GM12878 (cell line): ENCODE measurements around the gene TMEM184C. TPM values are rescaled to one million over a fixed set of nuclear protein-coding genes. Genes with fewer than 3 reads are reported as not detected.

ENCODE experiments used
- BHLHE40 ChIP-seq, 2 experiments: fragments of 450-650 bp in 1 of 2; IDR thresholded peaks; 2 replicates each; pipeline ENCODE4 v1.6.1; 2011 to 2017; ENCODE audit warnings: low read depth in 2 of 2, borderline replicate concordance in 1 of 2, improper control_type of control experiment in 1 of 2, low read length in 1 of 2, mild to moderate bottlenecking in 1 of 2
- CHD1 ChIP-seq: IDR thresholded peaks from 2 replicates; pipeline ENCODE4 v1.6.1; 2012; ENCODE audit warnings: low read depth, low read length, improper control_type of control experiment
- FOS ChIP-seq: IDR thresholded peaks from 3 replicates; pipeline ENCODE4 v1.6.1; 2011; ENCODE audit warnings: borderline replicate concordance; ENCODE audit not compliant: insufficient read length; ENCODE audit errors: extremely low read depth
- FOXM1 ChIP-seq: IDR thresholded peaks from 2 replicates; pipeline ENCODE4 v1.6.1; 2012; ENCODE audit warnings: low read depth, mild to moderate bottlenecking, inconsistent platforms, low read length, moderate library complexity
- HDAC6 ChIP-seq: fragments of 200-600 bp; sonication (generic); IDR thresholded peaks from one replicate; pipeline ENCODE4 v1.8.0; 2017; ENCODE audit warnings: antibody characterized with exemption; ENCODE audit not compliant: unreplicated experiment
- MEF2A ChIP-seq: IDR thresholded peaks from 2 replicates; pipeline ENCODE4 v1.6.1; 2011; ENCODE audit warnings: low read depth, mild to moderate bottlenecking, low read length, moderate library complexity; ENCODE audit not compliant: insufficient read depth
- NFYA ChIP-seq: IDR thresholded peaks from 2 replicates; pipeline ENCODE4 v1.6.1; 2011; ENCODE audit warnings: low read depth, mild to moderate bottlenecking, low read length, improper control_type of control experiment, borderline replicate concordance
- NRF1 ChIP-seq: conservative IDR thresholded peaks from 2 replicates; pipeline ENCODE4 v1.6.1; 2011; ENCODE audit warnings: mild to moderate bottlenecking, low read depth, low read length, improper control_type of control experiment
- PAX8 ChIP-seq: fragments of 450-650 bp; IDR thresholded peaks from 2 replicates; pipeline ENCODE4 v1.6.1; 2017; ENCODE audit warnings: mild to moderate bottlenecking, moderate library complexity
- RFX5 ChIP-seq: IDR thresholded peaks from 2 replicates; pipeline ENCODE4 v1.6.1; 2011; ENCODE audit warnings: low read depth, low read length, improper control_type of control experiment
- SMAD1 ChIP-seq: fragments of 450-650 bp; IDR thresholded peaks from 2 replicates; pipeline ENCODE4 v1.6.1; 2018; ENCODE audit warnings: mild to moderate bottlenecking, low read depth; ENCODE audit not compliant: partially characterized antibody
- STAT1 ChIP-seq: fragments of 450-650 bp; conservative IDR thresholded peaks from 2 replicates; pipeline ENCODE4 v1.6.1; 2014; ENCODE audit warnings: antibody characterized with exemption, mild to moderate bottlenecking
- TAF1 ChIP-seq: IDR thresholded peaks from 2 replicates; pipeline ENCODE4 v1.6.1; 2011; ENCODE audit warnings: mild to moderate bottlenecking, low read depth, low read length, borderline replicate concordance
- TBL1XR1 ChIP-seq: IDR thresholded peaks from 2 replicates; pipeline ENCODE4 v1.6.1; 2012; ENCODE audit warnings: low read depth, low read length, improper control_type of control experiment
- YBX1 ChIP-seq: fragments of 450-650 bp; IDR thresholded peaks from 2 replicates; pipeline ENCODE4 v1.6.1; 2016; ENCODE audit warnings: antibody characterized with exemption
- polyA plus RNA-seq, 11 experiments: library from polyadenylated mRNA; depleted of rRNA in 4 of 11; unstranded in 6 of 11; stranded (reverse) in 5 of 11; fragments of >200 nt; fragmentation: Nextera tagmentation in 4 of 11; fragmentation: Illumina TruSeq in 1 of 11; extraction: Ambion mirVana in 4 of 11; extraction: Trizol in 1 of 11; gene quantifications; 1 replicate in 1 of 11; 2 replicates in 10 of 11; pipeline versions ENCODE4 v1.2.1 to v1.2.3, GENCODE V29; 2011 to 2016; ENCODE audit warnings: inconsistent platforms in 2 of 11, missing spikeins in 2 of 11, low read depth in 1 of 11
- total RNA-seq, 4 experiments: library from RNA; depleted of rRNA in 3 of 4; stranded (reverse); fragments of >200 nt in 3 of 4; fragmentation: Illumina TruSeq in 1 of 4; extraction: Trizol in 1 of 4; gene quantifications; 2 replicates each; pipeline versions ENCODE4 v1.2.1 to v1.2.3, GENCODE V29; 2013 to 2021
- TF ChIP-seq, protein P1 (sequence below): IDR thresholded peaks from 2 replicates; pipeline ENCODE4 v1.6.1; 2011; ENCODE audit warnings: mild to moderate bottlenecking, low read depth, low read length, moderate library complexity; ENCODE audit not compliant: insufficient replicate concordance
- TF ChIP-seq, protein P2 (sequence below): fragments of 450-650 bp; formaldehyde crosslinking; IDR thresholded peaks from 2 replicates; pipeline ENCODE4 v1.4.0; 2020; ENCODE audit warnings: mild to moderate bottlenecking, moderate library complexity
- TF ChIP-seq, protein P3 (sequence below): fragments of 450-650 bp; IDR thresholded peaks from 2 replicates; pipeline ENCODE4 v1.6.1; 2014; ENCODE audit warnings: mild to moderate bottlenecking
- TF ChIP-seq, protein P4 (sequence below): IDR thresholded peaks from 2 replicates; pipeline ENCODE4 v1.6.1; 2012; ENCODE audit warnings: low read depth, low read length, improper control_type of control experiment
- TF ChIP-seq, protein P5 (sequence below): fragments of 150-350 bp; IDR thresholded peaks from 2 replicates; pipeline ENCODE4 v1.6.1; 2014; ENCODE audit warnings: mild to moderate bottlenecking, low read depth, low read length

Gene TMEM184C
- total and polyA plus RNA-seq, 10 of the 15 experiments (the other 5 are each of a cell fraction or from before 2014, with no cell fraction given), result 3.4 to 22.6 (median 18.2) TPM

GRCh38 chr4:147683717-147684700 lies 66.8 kb downstream of the TMEM184C start, which contains the start of gene PRMT9 (continued):
- TF ChIP-seq, protein P1, sequence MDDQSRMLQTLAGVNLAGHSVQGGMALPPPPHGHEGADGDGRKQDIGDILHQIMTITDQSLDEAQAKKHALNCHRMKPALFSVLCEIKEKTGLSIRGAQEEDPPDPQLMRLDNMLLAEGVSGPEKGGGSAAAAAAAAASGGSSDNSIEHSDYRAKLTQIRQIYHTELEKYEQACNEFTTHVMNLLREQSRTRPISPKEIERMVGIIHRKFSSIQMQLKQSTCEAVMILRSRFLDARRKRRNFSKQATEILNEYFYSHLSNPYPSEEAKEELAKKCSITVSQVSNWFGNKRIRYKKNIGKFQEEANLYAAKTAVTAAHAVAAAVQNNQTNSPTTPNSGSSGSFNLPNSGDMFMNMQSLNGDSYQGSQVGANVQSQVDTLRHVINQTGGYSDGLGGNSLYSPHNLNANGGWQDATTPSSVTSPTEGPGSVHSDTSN, result peak; percentile 6
- TF ChIP-seq, protein P2, sequence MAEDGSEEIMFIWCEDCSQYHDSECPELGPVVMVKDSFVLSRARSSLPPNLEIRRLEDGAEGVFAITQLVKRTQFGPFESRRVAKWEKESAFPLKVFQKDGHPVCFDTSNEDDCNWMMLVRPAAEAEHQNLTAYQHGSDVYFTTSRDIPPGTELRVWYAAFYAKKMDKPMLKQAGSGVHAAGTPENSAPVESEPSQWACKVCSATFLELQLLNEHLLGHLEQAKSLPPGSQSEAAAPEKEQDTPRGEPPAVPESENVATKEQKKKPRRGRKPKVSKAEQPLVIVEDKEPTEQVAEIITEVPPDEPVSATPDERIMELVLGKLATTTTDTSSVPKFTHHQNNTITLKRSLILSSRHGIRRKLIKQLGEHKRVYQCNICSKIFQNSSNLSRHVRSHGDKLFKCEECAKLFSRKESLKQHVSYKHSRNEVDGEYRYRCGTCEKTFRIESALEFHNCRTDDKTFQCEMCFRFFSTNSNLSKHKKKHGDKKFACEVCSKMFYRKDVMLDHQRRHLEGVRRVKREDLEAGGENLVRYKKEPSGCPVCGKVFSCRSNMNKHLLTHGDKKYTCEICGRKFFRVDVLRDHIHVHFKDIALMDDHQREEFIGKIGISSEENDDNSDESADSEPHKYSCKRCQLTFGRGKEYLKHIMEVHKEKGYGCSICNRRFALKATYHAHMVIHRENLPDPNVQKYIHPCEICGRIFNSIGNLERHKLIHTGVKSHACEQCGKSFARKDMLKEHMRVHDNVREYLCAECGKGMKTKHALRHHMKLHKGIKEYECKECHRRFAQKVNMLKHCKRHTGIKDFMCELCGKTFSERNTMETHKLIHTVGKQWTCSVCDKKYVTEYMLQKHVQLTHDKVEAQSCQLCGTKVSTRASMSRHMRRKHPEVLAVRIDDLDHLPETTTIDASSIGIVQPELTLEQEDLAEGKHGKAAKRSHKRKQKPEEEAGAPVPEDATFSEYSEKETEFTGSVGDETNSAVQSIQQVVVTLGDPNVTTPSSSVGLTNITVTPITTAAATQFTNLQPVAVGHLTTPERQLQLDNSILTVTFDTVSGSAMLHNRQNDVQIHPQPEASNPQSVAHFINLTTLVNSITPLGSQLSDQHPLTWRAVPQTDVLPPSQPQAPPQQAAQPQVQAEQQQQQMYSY (CRISPR knock-in tag), result no peak
- TF ChIP-seq, protein P3, sequence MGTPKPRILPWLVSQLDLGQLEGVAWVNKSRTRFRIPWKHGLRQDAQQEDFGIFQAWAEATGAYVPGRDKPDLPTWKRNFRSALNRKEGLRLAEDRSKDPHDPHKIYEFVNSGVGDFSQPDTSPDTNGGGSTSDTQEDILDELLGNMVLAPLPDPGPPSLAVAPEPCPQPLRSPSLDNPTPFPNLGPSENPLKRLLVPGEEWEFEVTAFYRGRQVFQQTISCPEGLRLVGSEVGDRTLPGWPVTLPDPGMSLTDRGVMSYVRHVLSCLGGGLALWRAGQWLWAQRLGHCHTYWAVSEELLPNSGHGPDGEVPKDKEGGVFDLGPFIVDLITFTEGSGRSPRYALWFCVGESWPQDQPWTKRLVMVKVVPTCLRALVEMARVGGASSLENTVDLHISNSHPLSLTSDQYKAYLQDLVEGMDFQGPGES, result no peak
- peak; percentile 71; the same call in 1 of the 2 replicates for TF ChIP-seq RFX5
- no peak for TF ChIP-seq YBX1
- no peak for TF ChIP-seq NFYA
- TF ChIP-seq TBL1XR1, result no peak
- TF ChIP-seq CHD1, result no peak
- TF ChIP-seq, protein P4, sequence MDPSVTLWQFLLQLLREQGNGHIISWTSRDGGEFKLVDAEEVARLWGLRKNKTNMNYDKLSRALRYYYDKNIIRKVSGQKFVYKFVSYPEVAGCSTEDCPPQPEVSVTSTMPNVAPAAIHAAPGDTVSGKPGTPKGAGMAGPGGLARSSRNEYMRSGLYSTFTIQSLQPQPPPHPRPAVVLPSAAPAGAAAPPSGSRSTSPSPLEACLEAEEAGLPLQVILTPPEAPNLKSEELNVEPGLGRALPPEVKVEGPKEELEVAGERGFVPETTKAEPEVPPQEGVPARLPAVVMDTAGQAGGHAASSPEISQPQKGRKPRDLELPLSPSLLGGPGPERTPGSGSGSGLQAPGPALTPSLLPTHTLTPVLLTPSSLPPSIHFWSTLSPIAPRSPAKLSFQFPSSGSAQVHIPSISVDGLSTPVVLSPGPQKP, result peak; percentile 71
- TF ChIP-seq PAX8, result no peak
- TF ChIP-seq TAF1, result peak; percentile 71; the same call in 1 of the 2 replicates
- TF ChIP-seq, protein P5, sequence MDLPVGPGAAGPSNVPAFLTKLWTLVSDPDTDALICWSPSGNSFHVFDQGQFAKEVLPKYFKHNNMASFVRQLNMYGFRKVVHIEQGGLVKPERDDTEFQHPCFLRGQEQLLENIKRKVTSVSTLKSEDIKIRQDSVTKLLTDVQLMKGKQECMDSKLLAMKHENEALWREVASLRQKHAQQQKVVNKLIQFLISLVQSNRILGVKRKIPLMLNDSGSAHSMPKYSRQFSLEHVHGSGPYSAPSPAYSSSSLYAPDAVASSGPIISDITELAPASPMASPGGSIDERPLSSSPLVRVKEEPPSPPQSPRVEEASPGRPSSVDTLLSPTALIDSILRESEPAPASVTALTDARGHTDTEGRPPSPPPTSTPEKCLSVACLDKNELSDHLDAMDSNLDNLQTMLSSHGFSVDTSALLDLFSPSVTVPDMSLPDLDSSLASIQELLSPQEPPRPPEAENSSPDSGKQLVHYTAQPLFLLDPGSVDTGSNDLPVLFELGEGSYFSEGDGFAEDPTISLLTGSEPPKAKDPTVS, result no peak
- peak; percentile 62 for TF ChIP-seq NRF1
- peak; percentile 54 for TF ChIP-seq SMAD1
- no peak for TF ChIP-seq FOS
- TF ChIP-seq BHLHE40 (IDR thresholded peaks at IDR 0.05; ENCODE audit: borderline replicate concordance in 1 of 2, low read depth in 2 of 2, low read length in 1 of 2), result peak; percentile 70 to 91; a peak in 3 of 4 replicates
- TF ChIP-seq HDAC6, result peak; percentile 11
- TF ChIP-seq FOXM1, result no peak
- TF ChIP-seq MEF2A, result no peak
- TF ChIP-seq STAT1, result no peak
